Rectal smooth muscle tissue (tissue), 1 donor: ENCODE measurements around the gene LDLRAD4.

Experiments used
- H3K27ac ChIP-seq: one replicate; pipeline ENCODE4 v1.7.0; 2013; ENCODE audit warnings: low read depth, low read length, inconsistent platforms
- H3K27me3 ChIP-seq: one replicate; pipeline ENCODE4 v1.7.0; 2013; ENCODE audit warnings: low read length; ENCODE audit not compliant: control insufficient read depth, insufficient read depth
- H3K36me3 ChIP-seq: one replicate; pipeline ENCODE4 v1.7.0; 2013; ENCODE audit warnings: low read length; ENCODE audit not compliant: control insufficient read depth, insufficient read depth
- H3K4me1 ChIP-seq: one replicate; pipeline ENCODE4 v1.7.0; 2013; ENCODE audit warnings: low read length; ENCODE audit not compliant: control insufficient read depth, insufficient read depth
- H3K4me3 ChIP-seq: one replicate; pipeline ENCODE4 v1.7.0; 2013; ENCODE audit warnings: low read length
- H3K9ac ChIP-seq: one replicate; pipeline ENCODE4 v1.7.0; 2013; ENCODE audit warnings: low read length

The LDLRAD4 gene

GRCh38 chr18:13423352-13423751 is 204.8 kb downstream of the LDLRAD4 start:
- H3K36me3 ChIP-seq: no peaks in the 10 kb centered on the region
- no peak overlapping the region for H3K27ac ChIP-seq

GRCh38 chr18:13424363-13424762 is 205.8 kb downstream of the LDLRAD4 start:
- Histone ChIP-seq H3K36me3 (no peaks in the 10 kb centered on the region), H3K27me3 (no peaks in the 10 kb centered on the region), H3K9ac (no peak overlapping the region), H3K4me1 (peaks cover 2% of the 10 kb centered on the region), H3K4me3 (no peak overlapping the region), H3K27ac (no peak overlapping the region)

More at GRCh38 chr18:13423352-13423751, 204.8 kb downstream of the LDLRAD4 start:
- Histone ChIP-seq H3K27me3 (no peaks in the 10 kb centered on the region), H3K4me1 (peaks cover 2% of the 10 kb centered on the region), H3K9ac (no peak overlapping the region), H3K4me3 (no peak overlapping the region)

GRCh38 chr18:13425357-13426091 is 207.0 kb downstream of the LDLRAD4 start:
- H3K9ac ChIP-seq: no peak overlapping the region
- H3K4me3 ChIP-seq: no peak overlapping the region
- no peaks in the 10 kb centered on the region for H3K27me3 ChIP-seq
- no peaks in the 10 kb centered on the region for H3K36me3 ChIP-seq
- H3K4me1 ChIP-seq: peaks cover 2% of the 10 kb centered on the region
- H3K27ac ChIP-seq: no peak overlapping the region

GRCh38 chr18:13427354-13427753 is 208.8 kb downstream of the LDLRAD4 start:
- Histone ChIP-seq H3K27me3 (no peaks in the 10 kb centered on the region), H3K27ac (no peak overlapping the region), H3K4me1 (peaks cover 2% of the 10 kb centered on the region), H3K4me3 (no peak overlapping the region), H3K9ac (no peak overlapping the region), H3K36me3 (no peaks in the 10 kb centered on the region)

GRCh38 chr18:13428319-13428718 is 209.8 kb downstream of the LDLRAD4 start:
- no peak overlapping the region for H3K4me3 ChIP-seq
- no peaks in the 10 kb centered on the region for H3K36me3 ChIP-seq
- no peaks in the 10 kb centered on the region for H3K27me3 ChIP-seq
- H3K27ac ChIP-seq: no peak overlapping the region
- no peak overlapping the region for H3K9ac ChIP-seq
- peaks cover 2% of the 10 kb centered on the region for H3K4me1 ChIP-seq

GRCh38 chr18:13429016-13429415 is 210.5 kb downstream of the LDLRAD4 start:
- no peak overlapping the region for H3K9ac ChIP-seq
- H3K4me1 ChIP-seq: peaks cover 2% of the 10 kb centered on the region
- H3K27me3 ChIP-seq: no peaks in the 10 kb centered on the region
- no peak overlapping the region for H3K27ac ChIP-seq
- H3K36me3 ChIP-seq: no peaks in the 10 kb centered on the region
- no peak overlapping the region for H3K4me3 ChIP-seq

GRCh38 chr18:13429884-13430510 is 211.4 kb downstream of the LDLRAD4 start:
- H3K36me3 ChIP-seq: no peaks in the 10 kb centered on the region
- H3K4me1 ChIP-seq: peaks cover 2% of the 10 kb centered on the region
- no peak overlapping the region for H3K4me3 ChIP-seq
- H3K27me3 ChIP-seq: no peaks in the 10 kb centered on the region
- H3K27ac ChIP-seq: no peak overlapping the region
- no peak overlapping the region for H3K9ac ChIP-seq

- no peak overlapping the region for H3K27ac ChIP-seq
- no peaks in the 10 kb centered on the region for H3K27me3 ChIP-seq
- no peaks in the 10 kb centered on the region for H3K36me3 ChIP-seq
- no peak overlapping the region for H3K4me3 ChIP-seq
- H3K9ac ChIP-seq: no peak overlapping the region
- peaks cover 2% of the 10 kb centered on the region for H3K4me1 ChIP-seq
These were observed 212.1 kb downstream of the LDLRAD4 start for GRCh38 chr18:13430663-13431062.

- Histone ChIP-seq H3K36me3 (no peaks in the 10 kb centered on the region), H3K9ac (no peak overlapping the region), H3K4me3 (no peak overlapping the region), H3K27me3 (no peaks in the 10 kb centered on the region), H3K4me1 (peaks cover 2% of the 10 kb centered on the region), H3K27ac (no peak overlapping the region)
These were observed 213.3 kb downstream of the LDLRAD4 start for GRCh38 chr18:13431886-13432285.

GRCh38 chr18:13433125-13433524 is 214.6 kb downstream of the LDLRAD4 start:
- H3K4me1 ChIP-seq: no peaks in the 10 kb centered on the region
- no peak overlapping the region for H3K4me3 ChIP-seq

GRCh38 chr18:13433685-13434084 is 215.1 kb downstream of the LDLRAD4 start:
- H3K36me3 ChIP-seq: no peaks in the 10 kb centered on the region
- no peak overlapping the region for H3K27ac ChIP-seq
- H3K27me3 ChIP-seq: no peaks in the 10 kb centered on the region
- no peaks in the 10 kb centered on the region for H3K4me1 ChIP-seq
- no peak overlapping the region for H3K4me3 ChIP-seq
- H3K9ac ChIP-seq: no peak overlapping the region

More at GRCh38 chr18:13433125-13433524, 214.6 kb downstream of the LDLRAD4 start:
- H3K27me3 ChIP-seq: no peaks in the 10 kb centered on the region
- no peaks in the 10 kb centered on the region for H3K36me3 ChIP-seq
- no peak overlapping the region for H3K27ac ChIP-seq
- no peak overlapping the region for H3K9ac ChIP-seq

- Histone ChIP-seq H3K4me3 (no peak overlapping the region), H3K27ac (no peak overlapping the region), H3K36me3 (no peaks in the 10 kb centered on the region), H3K9ac (no peak overlapping the region), H3K4me1 (no peaks in the 10 kb centered on the region), H3K27me3 (no peaks in the 10 kb centered on the region)
These were observed 216.3 kb downstream of the LDLRAD4 start for GRCh38 chr18:13434854-13435253.
